ENCODE measurements around the gene MCRIP2. TPM values are rescaled to one million over a fixed set of nuclear protein-coding genes. Genes with fewer than 3 reads are reported as not detected.

The MCRIP2 gene
- polyA plus RNA-seq, 1 donor from 2014 or later = 29.1 TPM

DNA sequence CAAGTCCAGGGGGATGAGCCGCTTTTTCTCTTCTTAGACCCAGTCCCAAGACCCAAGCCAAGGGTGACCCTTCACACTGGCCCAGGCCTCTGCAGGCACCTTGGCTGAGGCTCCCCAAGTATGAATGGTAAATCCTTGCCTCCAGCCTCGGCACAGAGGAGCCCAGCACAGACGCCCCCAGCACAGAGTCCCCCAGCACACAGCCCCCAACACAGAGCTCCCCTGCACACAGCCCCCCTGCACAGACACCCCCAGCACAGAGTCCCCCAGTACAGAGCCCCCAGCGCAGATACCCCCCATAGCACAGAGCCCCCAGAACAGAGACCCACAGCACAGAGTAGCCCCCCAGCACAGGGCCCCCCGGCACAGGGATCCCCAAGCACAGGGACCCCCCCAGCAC lies 1.0 kb upstream of the MCRIP2 start:
- no peak overlapping the region for H3K4me2 ChIP-seq (ENCODE audit: low read length)
- no peaks in the 10 kb centered on the region for H3K9me3 ChIP-seq (ENCODE audit: low read length)
- no peaks in the 10 kb centered on the region for H4K20me1 ChIP-seq (ENCODE audit: insufficient read depth)
- no peaks in the 10 kb centered on the region for H3K27me3 ChIP-seq (ENCODE audit: insufficient read depth, low read depth, low read length)
- no peak for TF ChIP-seq MXI1 (conservative IDR thresholded peaks at IDR 0.05; ENCODE audit: poor library complexity, severe bottlenecking)
- no peak for TF ChIP-seq EP300 (conservative IDR thresholded peaks at IDR 0.05; ENCODE audit: poor library complexity, severe bottlenecking)
- peak overlapping the region; percentile 77 for H3K9ac ChIP-seq (ENCODE audit: low read length)
- H2AFZ ChIP-seq (ENCODE audit: low read depth, low read length) = no peak overlapping the region
- no peaks in the 10 kb centered on the region for H3F3A ChIP-seq (ENCODE audit: insufficient read depth, low read length, poor library complexity, severe bottlenecking)
- no peaks in the 10 kb centered on the region for H3K79me2 ChIP-seq (replicated peaks; ENCODE audit: insufficient read depth, low read length)
- no peaks in the 10 kb centered on the region for H3K36me3 ChIP-seq (ENCODE audit: insufficient read depth, low read length)
- H3K4me3 ChIP-seq (ENCODE audit: low read length) = peak overlapping the region; percentile 82
- H3K9me2 ChIP-seq (ENCODE audit: insufficient read depth, low read length) = no peaks in the 10 kb centered on the region
- H3K27ac ChIP-seq (ENCODE audit: low read length) = no peak overlapping the region

DNA sequence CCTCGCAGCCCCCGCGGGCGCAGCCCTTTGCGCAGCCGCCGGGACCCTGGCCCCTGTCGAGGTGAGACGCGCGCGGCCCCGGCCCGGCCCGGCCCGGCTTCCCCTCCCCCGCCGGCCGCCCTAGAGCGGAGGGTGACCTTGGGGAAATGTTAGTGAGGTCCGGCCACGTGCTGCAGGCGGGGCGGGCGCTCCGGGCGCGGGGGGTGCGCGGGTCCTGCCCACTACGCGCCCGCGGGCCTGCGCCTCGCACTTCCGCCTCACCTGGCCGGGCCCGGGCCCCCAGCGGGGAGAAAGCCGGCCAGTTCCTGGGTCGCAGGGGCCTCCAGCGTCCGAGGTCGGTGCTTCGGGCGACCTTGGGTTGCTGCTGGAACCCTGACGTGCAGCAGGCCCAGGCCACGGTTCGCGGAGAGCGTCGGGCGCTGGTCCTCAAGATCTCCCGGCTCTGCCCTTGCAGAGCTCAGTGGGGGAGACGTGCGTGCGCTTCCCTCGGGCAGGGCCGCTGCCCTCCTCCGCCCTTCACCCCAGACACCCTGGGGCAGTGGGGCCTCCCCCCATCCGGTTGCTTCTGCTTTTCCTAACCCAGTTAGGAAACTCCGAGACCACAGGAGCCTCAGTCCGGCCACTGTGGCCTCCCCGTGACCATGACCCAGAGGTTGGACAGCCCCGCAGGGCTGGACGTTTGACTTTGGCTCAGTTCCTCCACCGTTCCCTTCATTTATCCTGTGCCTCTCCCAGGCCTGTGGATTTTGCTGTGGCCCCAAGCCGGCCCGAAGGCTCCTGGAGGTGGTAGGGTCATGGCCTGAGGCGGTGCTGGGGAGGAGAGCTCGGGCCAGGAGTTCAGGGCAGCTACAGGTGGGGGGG lies 791 bp downstream of the MCRIP2 start:
- Histone ChIP-seq H2AFZ (ENCODE audit: low read depth, low read length) (no peak overlapping the region), H3K9ac (ENCODE audit: low read length) (peak overlapping the region; percentile 77)
- TF ChIP-seq POLR2AphosphoS5 (IDR thresholded peaks at IDR 0.05) = no peak
- TF ChIP-seq, protein P1, sequence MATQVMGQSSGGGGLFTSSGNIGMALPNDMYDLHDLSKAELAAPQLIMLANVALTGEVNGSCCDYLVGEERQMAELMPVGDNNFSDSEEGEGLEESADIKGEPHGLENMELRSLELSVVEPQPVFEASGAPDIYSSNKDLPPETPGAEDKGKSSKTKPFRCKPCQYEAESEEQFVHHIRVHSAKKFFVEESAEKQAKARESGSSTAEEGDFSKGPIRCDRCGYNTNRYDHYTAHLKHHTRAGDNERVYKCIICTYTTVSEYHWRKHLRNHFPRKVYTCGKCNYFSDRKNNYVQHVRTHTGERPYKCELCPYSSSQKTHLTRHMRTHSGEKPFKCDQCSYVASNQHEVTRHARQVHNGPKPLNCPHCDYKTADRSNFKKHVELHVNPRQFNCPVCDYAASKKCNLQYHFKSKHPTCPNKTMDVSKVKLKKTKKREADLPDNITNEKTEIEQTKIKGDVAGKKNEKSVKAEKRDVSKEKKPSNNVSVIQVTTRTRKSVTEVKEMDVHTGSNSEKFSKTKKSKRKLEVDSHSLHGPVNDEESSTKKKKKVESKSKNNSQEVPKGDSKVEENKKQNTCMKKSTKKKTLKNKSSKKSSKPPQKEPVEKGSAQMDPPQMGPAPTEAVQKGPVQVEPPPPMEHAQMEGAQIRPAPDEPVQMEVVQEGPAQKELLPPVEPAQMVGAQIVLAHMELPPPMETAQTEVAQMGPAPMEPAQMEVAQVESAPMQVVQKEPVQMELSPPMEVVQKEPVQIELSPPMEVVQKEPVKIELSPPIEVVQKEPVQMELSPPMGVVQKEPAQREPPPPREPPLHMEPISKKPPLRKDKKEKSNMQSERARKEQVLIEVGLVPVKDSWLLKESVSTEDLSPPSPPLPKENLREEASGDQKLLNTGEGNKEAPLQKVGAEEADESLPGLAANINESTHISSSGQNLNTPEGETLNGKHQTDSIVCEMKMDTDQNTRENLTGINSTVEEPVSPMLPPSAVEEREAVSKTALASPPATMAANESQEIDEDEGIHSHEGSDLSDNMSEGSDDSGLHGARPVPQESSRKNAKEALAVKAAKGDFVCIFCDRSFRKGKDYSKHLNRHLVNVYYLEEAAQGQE (IDR thresholded peaks at IDR 0.05; ENCODE audit: borderline replicate concordance) = no peak
- TF ChIP-seq MXI1 (conservative IDR thresholded peaks at IDR 0.05; ENCODE audit: poor library complexity, severe bottlenecking) = peak; percentile 7

DNA sequence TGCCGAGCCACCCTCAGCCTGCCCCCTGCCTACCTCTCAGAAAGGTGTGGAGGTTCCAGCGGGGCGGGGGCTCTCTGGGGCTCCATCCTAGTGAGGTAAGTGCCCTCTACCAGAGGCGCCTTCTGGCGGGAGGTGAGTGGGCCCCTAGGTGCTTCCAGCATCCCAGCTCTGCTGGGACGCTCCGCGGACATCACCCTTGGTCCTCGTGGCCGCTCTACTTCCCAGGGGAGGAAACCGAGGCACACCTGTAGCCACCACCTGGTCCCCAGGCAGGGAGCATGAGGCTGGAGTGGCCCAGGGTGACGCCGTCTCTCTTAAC lies 1.4 kb downstream of the MCRIP2 start:
- Histone ChIP-seq H3K4me2 (ENCODE audit: low read length) (no peak overlapping the region), H3F3A (ENCODE audit: insufficient read depth, low read length, poor library complexity, severe bottlenecking) (no peaks in the 10 kb centered on the region), H3K36me3 (ENCODE audit: insufficient read depth, low read length) (no peaks in the 10 kb centered on the region), H3K27ac (ENCODE audit: low read length) (no peak overlapping the region), H3K9ac (ENCODE audit: low read length) (peak overlapping the region; percentile 77), H3K79me2 (replicated peaks; ENCODE audit: insufficient read depth, low read length) (no peaks in the 10 kb centered on the region), H4K20me1 (ENCODE audit: insufficient read depth) (no peaks in the 10 kb centered on the region), H3K4me3 (ENCODE audit: low read length) (peak overlapping the region; percentile 82), H3K9me2 (ENCODE audit: insufficient read depth, low read length) (no peaks in the 10 kb centered on the region), H3K27me3 (ENCODE audit: insufficient read depth, low read depth, low read length) (no peaks in the 10 kb centered on the region), H2AFZ (ENCODE audit: low read depth, low read length) (no peak overlapping the region), H3K9me3 (ENCODE audit: low read length) (no peaks in the 10 kb centered on the region)
- TF ChIP-seq RAD21 (conservative IDR thresholded peaks at IDR 0.05) = no peak
- no peak for TF ChIP-seq POLR2AphosphoS5 (IDR thresholded peaks at IDR 0.05)
- TF ChIP-seq SMC3 (conservative IDR thresholded peaks at IDR 0.05; ENCODE audit: poor library complexity) = no peak
- TF ChIP-seq EZH2 (IDR thresholded peaks at IDR 0.05; ENCODE audit: borderline replicate concordance, insufficient read depth, low read length, poor library complexity, severe bottlenecking) = no peak
- TF ChIP-seq, protein P1 (IDR thresholded peaks at IDR 0.05; ENCODE audit: borderline replicate concordance) = no peak
- no peak for TF ChIP-seq MXI1 (conservative IDR thresholded peaks at IDR 0.05; ENCODE audit: poor library complexity, severe bottlenecking)
- TF ChIP-seq, protein P2, sequence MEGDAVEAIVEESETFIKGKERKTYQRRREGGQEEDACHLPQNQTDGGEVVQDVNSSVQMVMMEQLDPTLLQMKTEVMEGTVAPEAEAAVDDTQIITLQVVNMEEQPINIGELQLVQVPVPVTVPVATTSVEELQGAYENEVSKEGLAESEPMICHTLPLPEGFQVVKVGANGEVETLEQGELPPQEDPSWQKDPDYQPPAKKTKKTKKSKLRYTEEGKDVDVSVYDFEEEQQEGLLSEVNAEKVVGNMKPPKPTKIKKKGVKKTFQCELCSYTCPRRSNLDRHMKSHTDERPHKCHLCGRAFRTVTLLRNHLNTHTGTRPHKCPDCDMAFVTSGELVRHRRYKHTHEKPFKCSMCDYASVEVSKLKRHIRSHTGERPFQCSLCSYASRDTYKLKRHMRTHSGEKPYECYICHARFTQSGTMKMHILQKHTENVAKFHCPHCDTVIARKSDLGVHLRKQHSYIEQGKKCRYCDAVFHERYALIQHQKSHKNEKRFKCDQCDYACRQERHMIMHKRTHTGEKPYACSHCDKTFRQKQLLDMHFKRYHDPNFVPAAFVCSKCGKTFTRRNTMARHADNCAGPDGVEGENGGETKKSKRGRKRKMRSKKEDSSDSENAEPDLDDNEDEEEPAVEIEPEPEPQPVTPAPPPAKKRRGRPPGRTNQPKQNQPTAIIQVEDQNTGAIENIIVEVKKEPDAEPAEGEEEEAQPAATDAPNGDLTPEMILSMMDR (IDR thresholded peaks at IDR 0.05; ENCODE audit: poor library complexity, severe bottlenecking) = no peak
- no peak for TF ChIP-seq EP300 (conservative IDR thresholded peaks at IDR 0.05; ENCODE audit: poor library complexity, severe bottlenecking)
- no peak for TF ChIP-seq TAF1 (IDR thresholded peaks at IDR 0.05; ENCODE audit: low read depth)

More for the DNA sequence above, 791 bp downstream of the MCRIP2 start:
- Histone ChIP-seq H4K20me1 (ENCODE audit: insufficient read depth) (no peaks in the 10 kb centered on the region), H3K9me3 (ENCODE audit: low read length) (no peaks in the 10 kb centered on the region), H3K79me2 (replicated peaks; ENCODE audit: insufficient read depth, low read length) (no peaks in the 10 kb centered on the region), H3K27ac (ENCODE audit: low read length) (no peak overlapping the region), H3K36me3 (ENCODE audit: insufficient read depth, low read length) (no peaks in the 10 kb centered on the region), H3K27me3 (ENCODE audit: insufficient read depth, low read depth, low read length) (no peaks in the 10 kb centered on the region), H3K4me3 (ENCODE audit: low read length) (peak overlapping the region; percentile 82), H3K9me2 (ENCODE audit: insufficient read depth, low read length) (no peaks in the 10 kb centered on the region), H3F3A (ENCODE audit: insufficient read depth, low read length, poor library complexity, severe bottlenecking) (no peaks in the 10 kb centered on the region), H3K4me2 (ENCODE audit: low read length) (peak overlapping the region; percentile 39)

Measured in neural cell (in vitro differentiated cells).